Measurements from ENCODE around the gene FBXO47.

DNA sequence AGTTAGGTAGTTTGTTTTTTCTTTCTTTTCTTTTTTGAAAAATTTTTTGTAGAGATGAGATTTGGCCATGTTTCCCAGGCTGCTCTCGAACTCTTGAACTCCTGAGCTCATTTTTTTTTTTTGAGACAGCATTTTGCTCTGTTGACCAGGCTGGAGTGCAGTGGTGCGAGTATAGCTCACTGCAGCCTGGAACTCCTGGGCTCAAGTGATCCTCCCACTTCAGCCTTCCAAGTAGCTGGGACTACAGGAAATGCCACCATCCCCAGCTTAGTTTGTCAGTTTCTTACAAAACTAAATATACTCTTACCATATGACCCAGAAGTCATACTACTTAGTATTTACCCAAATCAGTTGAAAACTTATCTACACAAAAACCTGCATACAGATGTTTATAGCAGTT is 14.4 kb upstream of the FBXO47 start:
- TF ChIP-seq EZH2 (IDR thresholded peaks at IDR 0.05; ENCODE audit: borderline replicate concordance, low read depth, low read length, severe bottlenecking) (no peak), FOS (IDR thresholded peaks at IDR 0.05; ENCODE audit: borderline replicate concordance, insufficient read depth, low read length) (no peak), POLR2AphosphoS5 (IDR thresholded peaks at IDR 0.05; ENCODE audit: insufficient read depth, low read depth, low read length) (no peak), POLR2A (IDR thresholded peaks at IDR 0.05; ENCODE audit: low read depth, low read length) (no peak)
- TF ChIP-seq, protein P1, sequence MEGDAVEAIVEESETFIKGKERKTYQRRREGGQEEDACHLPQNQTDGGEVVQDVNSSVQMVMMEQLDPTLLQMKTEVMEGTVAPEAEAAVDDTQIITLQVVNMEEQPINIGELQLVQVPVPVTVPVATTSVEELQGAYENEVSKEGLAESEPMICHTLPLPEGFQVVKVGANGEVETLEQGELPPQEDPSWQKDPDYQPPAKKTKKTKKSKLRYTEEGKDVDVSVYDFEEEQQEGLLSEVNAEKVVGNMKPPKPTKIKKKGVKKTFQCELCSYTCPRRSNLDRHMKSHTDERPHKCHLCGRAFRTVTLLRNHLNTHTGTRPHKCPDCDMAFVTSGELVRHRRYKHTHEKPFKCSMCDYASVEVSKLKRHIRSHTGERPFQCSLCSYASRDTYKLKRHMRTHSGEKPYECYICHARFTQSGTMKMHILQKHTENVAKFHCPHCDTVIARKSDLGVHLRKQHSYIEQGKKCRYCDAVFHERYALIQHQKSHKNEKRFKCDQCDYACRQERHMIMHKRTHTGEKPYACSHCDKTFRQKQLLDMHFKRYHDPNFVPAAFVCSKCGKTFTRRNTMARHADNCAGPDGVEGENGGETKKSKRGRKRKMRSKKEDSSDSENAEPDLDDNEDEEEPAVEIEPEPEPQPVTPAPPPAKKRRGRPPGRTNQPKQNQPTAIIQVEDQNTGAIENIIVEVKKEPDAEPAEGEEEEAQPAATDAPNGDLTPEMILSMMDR (IDR thresholded peaks at IDR 0.05; ENCODE audit: extremely low read depth in 1 of 2, insufficient read depth in 1 of 2, low read depth in 1 of 2, low read length in 2 of 2), result no peak

All from endothelial cell of umbilical vein (primary cell).